KOPT-K1 (cell line): ENCODE measurements around the gene SAMD5.

ENCODE experiments used
- H3K27ac ChIP-seq: fragments of 200-600 bp; sonication (generic); 2 replicates; pipeline ENCODE4 v1.5.1; 2016; ENCODE audit warnings: antibody characterized with exemption, mild to moderate bottlenecking, low read depth, low read length; ENCODE audit not compliant: poor library complexity, severe bottlenecking
- H3K36me3 ChIP-seq: fragments of 200-600 bp; sonication (generic); 2 replicates; pipeline ENCODE4 v1.5.1; 2017; ENCODE audit warnings: antibody characterized with exemption, mild to moderate bottlenecking, low read length, moderate library complexity; ENCODE audit not compliant: insufficient read depth
- H3K9me3 ChIP-seq: fragments of 200-600 bp; sonication (generic); 2 replicates; pipeline ENCODE4 v1.5.1; 2017; ENCODE audit warnings: antibody characterized with exemption, low read length, mild to moderate bottlenecking; ENCODE audit not compliant: insufficient read depth, poor library complexity, severe bottlenecking

SAMD5 gene

GRCh38 chr6:147546501-147547368 lies 38.2 kb downstream of the SAMD5 start:
- H3K36me3 ChIP-seq, result no peaks in the 10 kb centered on the region
- no peak overlapping the region for H3K27ac ChIP-seq
- H3K9me3 ChIP-seq, result peaks cover 9% of the 10 kb centered on the region

GRCh38 chr6:147547369-147547902 lies 38.9 kb downstream of the SAMD5 start:
- Histone ChIP-seq H3K36me3 (no peaks in the 10 kb centered on the region), H3K27ac (no peak overlapping the region), H3K9me3 (peaks cover 2% of the 10 kb centered on the region)

- Histone ChIP-seq H3K27ac (no peak overlapping the region), H3K9me3 (no peaks in the 10 kb centered on the region), H3K36me3 (no peaks in the 10 kb centered on the region)
Measured at GRCh38 chr6:147548921-147549475, 40.5 kb downstream of the SAMD5 start.

- H3K27ac ChIP-seq, result no peak overlapping the region
Measured at GRCh38 chr6:147549531-147549930, 41.0 kb downstream of the SAMD5 start.

GRCh38 chr6:147551976-147552375 lies 43.5 kb downstream of the SAMD5 start:
- Histone ChIP-seq H3K9me3 (no peaks in the 10 kb centered on the region), H3K36me3 (no peaks in the 10 kb centered on the region)

More at GRCh38 chr6:147549531-147549930, 41.0 kb downstream of the SAMD5 start:
- no peaks in the 10 kb centered on the region for H3K9me3 ChIP-seq
- H3K36me3 ChIP-seq, result no peaks in the 10 kb centered on the region

GRCh38 chr6:147553099-147553498 lies 44.6 kb downstream of the SAMD5 start:
- Histone ChIP-seq H3K36me3 (no peaks in the 10 kb centered on the region), H3K9me3 (no peaks in the 10 kb centered on the region), H3K27ac (no peak overlapping the region)

More at GRCh38 chr6:147551976-147552375, 43.5 kb downstream of the SAMD5 start:
- no peak overlapping the region for H3K27ac ChIP-seq

GRCh38 chr6:147554281-147554680 lies 45.8 kb downstream of the SAMD5 start:
- Histone ChIP-seq H3K27ac (no peak overlapping the region), H3K36me3 (no peaks in the 10 kb centered on the region)

GRCh38 chr6:147559006-147559405 lies 50.5 kb downstream of the SAMD5 start:
- Histone ChIP-seq H3K27ac (no peak overlapping the region), H3K9me3 (no peaks in the 10 kb centered on the region), H3K36me3 (no peaks in the 10 kb centered on the region)

More at GRCh38 chr6:147554281-147554680, 45.8 kb downstream of the SAMD5 start:
- H3K9me3 ChIP-seq, result no peaks in the 10 kb centered on the region

- no peaks in the 10 kb centered on the region for H3K9me3 ChIP-seq
- H3K27ac ChIP-seq, result no peak overlapping the region
Measured at GRCh38 chr6:147560670-147561069, 52.2 kb downstream of the SAMD5 start.

GRCh38 chr6:147561726-147562125 lies 53.2 kb downstream of the SAMD5 start:
- no peaks in the 10 kb centered on the region for H3K36me3 ChIP-seq
- H3K9me3 ChIP-seq, result no peaks in the 10 kb centered on the region
- no peak overlapping the region for H3K27ac ChIP-seq

More at GRCh38 chr6:147560670-147561069, 52.2 kb downstream of the SAMD5 start:
- no peaks in the 10 kb centered on the region for H3K36me3 ChIP-seq

- H3K27ac ChIP-seq, result no peak overlapping the region
- H3K36me3 ChIP-seq, result no peaks in the 10 kb centered on the region
- H3K9me3 ChIP-seq, result no peaks in the 10 kb centered on the region
Measured at GRCh38 chr6:147563472-147563871, 55.0 kb downstream of the SAMD5 start.

- Histone ChIP-seq H3K9me3 (no peaks in the 10 kb centered on the region), H3K36me3 (no peaks in the 10 kb centered on the region), H3K27ac (no peak overlapping the region)
Measured at GRCh38 chr6:147564556-147564955, 56.1 kb downstream of the SAMD5 start.

GRCh38 chr6:147566244-147566898 lies 57.9 kb downstream of the SAMD5 start:
- H3K9me3 ChIP-seq, result no peaks in the 10 kb centered on the region
- H3K27ac ChIP-seq, result no peak overlapping the region
- no peaks in the 10 kb centered on the region for H3K36me3 ChIP-seq

- H3K36me3 ChIP-seq, result no peaks in the 10 kb centered on the region
- no peaks in the 10 kb centered on the region for H3K9me3 ChIP-seq
- no peak overlapping the region for H3K27ac ChIP-seq
Measured at GRCh38 chr6:147567141-147567805, 58.8 kb downstream of the SAMD5 start.

GRCh38 chr6:147569788-147570187 lies 61.3 kb downstream of the SAMD5 start:
- Histone ChIP-seq H3K27ac (no peak overlapping the region), H3K9me3 (no peaks in the 10 kb centered on the region), H3K36me3 (no peaks in the 10 kb centered on the region)
